Activated CD4-positive, alpha-beta T cell treated with anti-CD3 and anti-CD28 coated beads, Interleukin-2, Interleukin-6, amounts not matched to agents 100 ng/mL and 50 ng/mL, durations not matched to agents 16 hours and 8 hours (primary cell): ENCODE measurements around the gene ACTR3.
"Not testable (repeated sequence)": the region's sequence is repeated elsewhere in the genome, so short reads cannot be mapped to it uniquely, and the experiment has no call there.

Experiments used
- DNase-seq: peaks from one replicate; pipeline ENCODE4 v3.0.0-alpha.2; 2020

The ACTR3 gene

DNA sequence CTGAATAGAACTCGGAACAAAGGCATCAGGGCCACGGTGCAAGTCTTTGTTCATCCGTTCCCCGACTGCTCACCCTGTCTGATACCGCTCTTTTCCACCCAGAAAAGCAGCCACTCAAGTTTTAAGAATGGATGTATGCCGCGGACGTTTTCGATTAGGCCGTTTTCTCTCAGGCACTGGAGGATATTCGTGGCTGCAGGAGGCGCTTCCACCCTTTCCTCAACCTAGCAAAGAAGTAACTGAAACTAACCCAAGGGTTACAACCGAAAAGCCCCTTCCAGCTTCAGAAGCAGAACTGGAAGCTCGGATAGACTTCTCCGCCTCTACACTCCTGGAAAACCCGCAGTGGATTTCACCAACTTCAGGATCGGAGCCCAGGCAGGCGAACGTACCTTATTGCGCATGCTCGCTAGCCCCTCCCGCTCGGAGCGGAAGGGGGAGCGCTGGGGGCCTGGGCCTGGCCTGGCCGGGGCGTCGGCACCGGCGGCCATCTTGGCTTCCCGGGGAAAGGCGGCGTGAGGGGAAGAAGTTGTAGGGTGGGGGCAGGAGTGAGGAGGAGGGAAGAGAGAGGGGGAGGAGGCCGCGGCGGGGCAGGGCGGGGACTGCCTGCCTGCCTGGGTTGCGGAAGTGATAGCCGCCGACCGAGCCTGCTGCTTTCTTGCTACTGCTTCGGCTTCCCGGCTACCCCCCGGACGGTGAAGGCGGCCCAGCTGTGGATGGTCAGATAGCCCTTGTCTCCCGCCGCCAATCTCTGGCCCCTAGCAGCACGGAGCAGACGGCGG is at the start of gene ACTR3:
Gene ACTR3, plus strand, starts transcription at position 619 of the 782 bp plus-strand sequence. CDS start 191 bp downstream, outside the sequence.
- DNase-seq: peak; percentile 99

DNA sequence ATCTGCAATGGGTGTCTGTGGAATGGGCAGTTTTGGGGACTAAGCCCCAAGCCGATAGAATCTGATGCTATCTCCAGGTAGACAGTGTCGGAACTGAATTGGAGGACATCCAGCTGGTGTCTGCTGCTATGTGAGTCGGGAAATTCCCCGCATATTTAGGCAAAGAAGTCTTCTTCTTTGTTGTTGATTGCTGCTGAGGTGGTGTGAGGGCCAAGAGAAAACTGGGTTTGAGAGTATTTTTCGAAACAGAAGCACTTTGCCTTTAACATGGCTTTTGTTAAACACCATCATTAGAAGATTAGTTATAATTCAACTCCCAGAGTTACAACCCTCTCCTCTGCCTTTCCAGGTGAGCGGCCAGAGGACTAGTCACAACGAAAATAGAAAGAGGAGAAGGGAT is 49.4 kb upstream of the ACTR3 start:
- no peak for DNase-seq

DNA sequence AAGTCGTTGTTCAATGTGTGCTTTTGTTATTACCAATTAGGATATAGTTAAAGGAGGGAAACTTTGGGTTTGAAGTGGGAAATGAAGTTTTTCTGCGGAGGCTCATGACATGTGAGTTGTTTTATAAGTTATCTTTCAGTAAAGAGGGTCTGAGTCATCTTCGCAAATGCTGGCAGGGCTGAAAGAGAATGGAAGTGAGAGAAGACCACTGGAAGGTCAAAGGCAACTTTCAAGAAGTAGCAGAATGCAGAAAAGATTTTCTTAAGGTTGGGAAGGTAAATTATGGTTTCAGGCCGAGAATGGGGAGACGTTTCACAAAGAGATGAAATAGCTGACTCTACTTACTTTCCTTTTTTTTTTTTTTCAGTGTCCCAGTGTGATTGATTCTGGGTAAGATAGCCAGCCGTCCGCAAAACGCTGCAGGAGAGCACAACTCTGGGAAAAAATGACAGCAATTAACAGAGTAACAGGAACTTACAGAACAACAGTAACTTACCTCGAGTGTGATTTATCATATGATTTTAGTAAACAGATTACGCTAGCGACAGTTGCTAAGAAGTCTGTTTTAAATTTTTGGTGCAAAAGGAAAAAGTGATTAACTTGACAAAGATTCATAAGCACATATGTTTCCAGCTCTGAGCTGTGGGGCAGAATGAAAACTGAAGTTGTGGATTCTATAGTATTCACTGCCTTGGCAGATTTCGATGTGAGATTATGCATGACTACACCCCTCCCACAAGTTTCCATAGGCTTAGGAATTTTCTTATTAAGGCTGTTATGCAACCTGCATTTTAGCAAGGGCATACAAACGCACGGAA is 46.8 kb upstream of the ACTR3 start:
- no peak for DNase-seq

DNA sequence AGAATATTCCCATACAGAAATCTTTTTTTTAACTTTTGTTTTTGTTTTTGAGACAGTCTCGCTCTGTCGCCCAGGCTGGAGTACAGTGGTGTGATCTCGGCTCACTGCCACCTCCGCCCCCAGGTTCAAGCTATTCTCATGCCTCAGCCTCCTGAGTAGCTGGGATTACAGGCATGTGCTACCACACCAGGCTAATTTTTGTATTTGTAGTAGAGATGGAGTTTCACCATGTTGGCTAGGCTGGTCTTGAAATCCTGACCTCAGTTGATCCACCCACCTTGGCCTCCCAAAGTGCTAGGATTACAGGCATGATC is 46.2 kb upstream of the ACTR3 start:
- DNase-seq: not testable (repeated sequence)

DNA sequence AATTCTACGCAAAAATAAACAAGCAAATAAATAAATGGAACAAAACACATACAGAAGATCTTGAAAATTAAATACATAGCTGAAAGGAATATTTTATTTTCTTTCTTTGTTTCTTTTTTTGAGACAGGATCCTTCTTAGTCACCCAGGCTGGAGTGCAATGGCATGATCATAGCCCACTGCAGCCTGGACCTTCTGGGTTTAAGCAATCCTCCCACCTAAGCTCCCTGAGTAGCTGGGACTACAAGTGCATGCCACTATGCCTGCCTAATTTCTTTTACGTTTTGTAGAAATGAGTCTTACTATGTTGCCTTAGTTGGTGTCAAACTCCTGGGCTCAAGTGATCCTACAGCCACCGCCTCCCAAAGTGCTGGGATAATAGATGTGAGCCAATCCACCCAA is 44.6 kb upstream of the ACTR3 start:
- no peak for DNase-seq

DNA sequence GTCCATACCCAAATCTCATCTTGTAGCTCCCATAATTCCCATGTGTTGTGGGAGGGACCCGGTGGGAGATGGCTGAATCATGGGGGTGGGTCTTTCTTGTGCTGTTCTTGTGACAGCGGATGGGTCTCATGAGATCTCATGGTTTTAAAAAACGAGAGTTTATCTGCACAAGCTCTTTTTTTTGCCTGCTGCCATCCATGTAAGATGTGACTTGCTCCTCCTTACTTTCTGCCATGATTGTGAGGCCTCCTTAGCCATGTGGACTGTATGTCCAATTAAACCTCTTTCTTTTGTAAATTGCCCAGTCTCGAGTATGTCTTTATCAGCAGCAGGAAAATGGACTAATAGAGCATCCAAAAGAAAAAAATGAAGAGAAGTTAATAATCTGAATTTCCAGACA is 44.1 kb upstream of the ACTR3 start:
- DNase-seq: not testable (repeated sequence)

DNA sequence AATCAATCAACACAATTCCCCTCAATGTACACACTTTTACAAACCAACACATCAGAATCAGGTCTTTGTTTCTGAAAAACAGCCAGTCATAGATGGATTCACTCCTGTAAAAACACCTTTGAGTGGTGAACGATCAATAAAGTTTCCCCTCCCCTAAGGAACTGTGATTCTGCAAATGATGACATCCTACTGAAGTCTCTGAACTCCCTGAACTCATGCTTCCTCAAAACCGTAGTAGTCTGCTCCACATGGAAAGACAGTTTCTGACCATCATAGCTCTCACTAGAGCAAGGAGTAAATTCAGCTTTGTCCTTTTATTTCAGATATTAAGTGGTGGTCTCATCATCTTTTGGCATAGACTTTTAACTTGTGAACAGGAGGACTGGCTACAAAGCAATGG is 43.5 kb upstream of the ACTR3 start:
- no peak for DNase-seq

DNA sequence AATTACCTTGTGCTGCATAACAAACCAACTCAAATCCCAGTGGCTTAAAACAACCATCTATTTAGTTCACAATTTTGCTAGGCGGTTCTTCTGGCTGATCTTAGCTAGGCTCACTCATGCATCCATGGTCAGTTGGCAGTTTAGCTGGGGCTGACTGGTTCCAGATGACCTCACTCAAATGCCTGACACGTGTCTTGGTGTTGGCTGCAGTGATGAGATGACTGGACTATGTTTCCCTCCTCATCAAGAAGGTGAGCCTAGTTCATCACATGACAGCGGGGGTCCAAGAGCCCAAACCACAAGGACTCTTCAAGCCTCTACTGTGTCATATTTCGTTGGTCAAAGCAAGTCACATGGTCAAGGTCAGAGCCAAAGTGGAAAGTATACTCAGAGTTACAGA is 42.7 kb upstream of the ACTR3 start:
- no peak for DNase-seq

DNA sequence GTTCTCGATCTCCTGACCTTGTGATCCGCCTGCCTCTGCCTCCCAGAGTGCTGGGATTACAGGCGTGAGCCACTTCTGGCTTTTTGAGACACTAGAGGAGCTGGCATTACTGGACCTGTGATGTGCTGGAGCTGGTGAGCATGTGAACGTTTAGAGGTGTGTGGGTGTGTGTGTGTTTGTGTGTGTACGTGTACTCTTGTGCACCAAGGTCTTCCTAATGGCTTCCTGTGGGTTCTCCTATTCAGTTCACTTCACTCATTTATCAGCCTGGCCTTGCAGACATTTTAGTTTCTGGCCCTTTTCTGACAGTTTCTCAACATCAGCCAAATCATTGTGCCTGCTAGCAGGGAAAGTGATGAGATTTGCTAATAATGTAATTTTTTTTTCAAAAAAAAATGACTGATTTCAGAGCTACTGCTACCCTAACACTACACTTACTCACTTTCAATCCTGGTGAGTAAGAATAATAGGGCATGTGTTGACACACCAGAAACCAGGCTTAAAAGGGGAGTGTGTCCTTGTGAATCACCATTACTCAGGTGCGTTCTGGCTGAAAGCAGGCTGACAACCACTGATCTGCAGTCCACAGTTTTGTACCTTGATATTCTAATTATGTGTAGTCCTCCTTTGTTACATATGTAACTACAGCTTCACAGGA is 41.0 kb upstream of the ACTR3 start:
- DNase-seq: peak; percentile 75

DNA sequence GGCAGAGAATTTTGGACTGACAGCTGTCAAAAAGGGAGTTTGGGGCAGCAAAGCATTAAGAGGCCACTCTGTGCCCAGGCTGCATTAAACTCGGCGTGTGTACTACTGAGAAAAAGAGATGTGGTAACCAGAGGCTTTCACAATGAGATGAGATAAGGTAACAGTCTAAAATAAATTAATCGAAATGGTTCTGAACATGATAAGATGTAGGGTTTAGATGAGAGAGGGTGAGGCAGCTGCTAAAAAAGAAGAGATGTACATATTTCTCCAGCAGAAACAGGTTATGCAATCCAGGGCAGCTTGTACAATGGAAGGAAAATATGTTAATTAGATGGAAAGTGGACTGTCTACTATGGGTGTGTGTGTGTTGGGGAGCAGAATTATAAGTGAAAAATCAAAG is 39.2 kb upstream of the ACTR3 start:
- no peak for DNase-seq

DNA sequence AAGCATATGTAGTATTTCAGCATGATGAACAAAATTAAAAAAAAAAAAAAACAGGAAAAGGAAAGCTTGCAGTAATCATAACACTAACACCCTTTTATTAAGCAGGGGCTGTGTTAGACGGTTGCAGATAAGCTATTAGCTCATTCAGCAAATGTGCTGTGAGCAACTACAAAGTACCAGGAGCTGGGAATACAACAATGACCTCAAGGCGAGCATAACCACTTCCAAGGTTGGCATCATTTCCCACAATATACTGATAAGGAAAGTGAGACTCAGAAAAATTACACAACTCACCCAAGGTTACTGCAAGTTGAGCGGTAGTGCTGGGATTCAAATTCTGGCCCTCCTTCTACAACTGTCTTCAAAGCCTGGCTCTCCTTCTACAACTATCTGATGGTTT is 38.2 kb upstream of the ACTR3 start:
- DNase-seq: no peak

DNA sequence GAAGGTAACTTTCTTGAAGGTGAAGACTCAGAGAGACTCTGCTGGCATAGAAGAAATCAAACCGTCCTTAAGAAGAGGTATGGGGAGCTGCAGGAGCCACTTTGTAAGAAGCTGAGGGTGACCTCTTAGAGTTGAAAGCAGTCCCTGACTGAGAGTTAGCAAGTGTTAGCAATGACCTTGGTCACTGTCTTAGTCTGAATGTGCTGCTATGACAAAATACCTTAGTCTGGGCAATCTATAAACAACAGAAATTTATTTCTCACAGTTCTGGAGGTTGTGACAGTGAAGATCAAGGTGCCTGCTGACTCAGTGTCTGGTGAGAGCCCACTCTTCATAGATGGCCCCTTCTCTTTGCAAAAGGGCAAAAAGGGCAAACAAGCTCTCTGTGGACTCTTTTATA is 35.7 kb upstream of the ACTR3 start:
- DNase-seq: no peak

DNA sequence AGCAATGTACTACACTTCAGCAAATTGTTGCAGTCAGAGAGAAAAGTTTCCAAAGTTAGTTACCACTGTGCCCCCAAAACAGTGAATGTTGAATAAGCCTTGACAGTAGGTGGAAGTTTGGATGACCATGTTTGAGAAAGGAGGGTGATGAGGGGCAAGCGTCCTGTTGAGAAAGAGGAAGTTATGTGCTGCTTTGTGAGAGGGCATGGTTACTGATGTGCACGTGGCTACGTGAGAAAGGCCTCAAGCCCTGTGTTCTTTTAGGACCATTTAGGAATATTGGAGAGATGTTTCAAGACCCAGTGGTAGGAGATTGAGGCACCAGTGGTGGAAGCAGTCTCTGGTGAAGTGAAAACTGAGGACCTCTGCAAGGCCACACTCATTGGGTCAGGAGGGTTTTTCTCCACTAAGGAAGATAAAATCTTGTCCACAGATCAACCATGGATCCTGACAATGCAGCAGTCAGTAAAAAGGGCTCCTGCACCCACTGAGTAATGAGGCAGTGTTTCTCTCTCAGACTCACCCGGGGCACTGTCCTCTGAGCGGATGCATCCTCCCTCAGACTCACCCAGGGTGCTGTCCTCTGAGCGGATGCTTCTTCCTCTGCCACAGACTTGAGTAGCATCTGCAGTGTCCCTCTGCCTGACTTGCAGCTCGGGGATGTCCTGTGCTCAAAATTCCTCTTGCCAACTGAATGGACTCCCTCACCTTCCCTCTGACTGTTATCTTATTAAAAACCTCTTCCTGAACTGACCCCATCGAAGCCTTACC is 34.7 kb upstream of the ACTR3 start:
- DNase-seq: no peak

DNA sequence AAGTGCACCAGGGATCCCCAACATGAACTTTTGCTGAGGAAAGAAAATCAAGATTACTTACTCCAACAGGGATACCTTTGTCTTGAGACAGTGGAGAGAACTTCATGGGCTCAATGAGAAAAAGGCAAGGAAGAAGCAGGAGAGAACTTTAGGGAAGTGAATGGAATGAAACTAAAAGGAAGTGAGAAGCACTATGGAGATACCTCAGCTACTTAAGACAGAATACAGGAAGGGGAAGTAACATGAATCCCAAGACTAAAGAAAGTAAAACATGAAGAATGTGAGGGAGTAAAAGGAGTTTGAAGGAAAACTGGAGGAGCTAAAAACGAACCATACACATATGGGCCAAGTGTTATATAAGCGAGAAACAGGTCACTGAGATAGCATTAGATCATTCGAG is 32.4 kb upstream of the ACTR3 start:
- DNase-seq: no peak

DNA sequence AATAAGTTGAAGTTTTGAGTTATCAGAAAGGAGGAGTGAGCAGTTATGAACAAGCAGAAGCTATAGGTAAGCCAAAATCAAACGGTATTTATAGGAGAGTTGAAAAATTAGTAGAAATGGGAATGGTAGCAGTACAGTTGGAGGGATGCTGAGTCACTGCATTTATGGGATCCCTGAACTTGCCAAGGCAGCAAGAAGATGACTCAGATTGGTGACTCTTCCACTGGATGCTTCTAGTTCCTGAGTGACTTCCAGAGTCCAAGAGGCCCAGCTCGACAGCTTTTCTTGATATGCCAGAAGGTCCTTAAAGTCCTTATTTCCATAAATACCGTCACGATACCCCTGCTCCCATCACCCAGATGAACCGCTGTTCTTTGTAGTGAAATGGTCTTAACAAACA is 31.1 kb upstream of the ACTR3 start:
- DNase-seq: no peak

DNA sequence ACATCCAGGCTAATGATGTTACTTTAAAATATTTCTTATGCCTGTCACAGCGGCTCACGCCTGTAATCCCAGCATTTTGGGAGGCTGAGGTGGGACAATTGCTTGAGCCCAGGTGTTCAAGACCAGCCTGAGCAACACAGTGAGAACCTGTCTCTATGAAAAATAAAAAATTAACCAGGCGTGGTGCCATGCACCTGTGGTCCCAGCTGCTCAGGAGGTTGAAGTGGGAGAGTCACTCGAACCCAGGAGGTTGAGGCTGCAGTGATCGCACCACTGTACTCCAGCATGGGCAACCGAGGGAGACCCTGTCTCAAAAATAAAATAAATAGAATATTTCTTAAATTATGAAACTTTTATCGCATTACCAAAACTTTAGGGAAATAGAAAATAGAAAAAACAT is 28.1 kb upstream of the ACTR3 start:
- no peak for DNase-seq

DNA sequence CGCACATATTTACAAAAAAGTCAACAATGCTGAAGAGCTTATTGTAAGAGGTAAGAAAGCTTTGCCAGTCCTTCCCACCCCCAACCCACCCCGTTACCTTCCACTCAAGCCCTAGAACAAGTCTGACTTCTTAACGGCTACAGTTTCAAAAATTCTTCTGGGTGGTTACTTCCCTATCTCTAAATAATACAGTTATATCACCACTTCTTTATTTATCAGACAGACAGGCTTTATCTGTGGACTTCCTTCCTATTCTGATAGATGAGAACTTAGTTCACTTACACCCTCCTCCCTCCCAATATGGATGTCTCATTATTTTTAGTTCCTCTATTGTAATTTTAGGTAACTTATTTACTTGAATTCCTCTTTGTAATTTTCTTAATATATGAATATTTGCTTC is 26.7 kb upstream of the ACTR3 start:
- no peak for DNase-seq

DNA sequence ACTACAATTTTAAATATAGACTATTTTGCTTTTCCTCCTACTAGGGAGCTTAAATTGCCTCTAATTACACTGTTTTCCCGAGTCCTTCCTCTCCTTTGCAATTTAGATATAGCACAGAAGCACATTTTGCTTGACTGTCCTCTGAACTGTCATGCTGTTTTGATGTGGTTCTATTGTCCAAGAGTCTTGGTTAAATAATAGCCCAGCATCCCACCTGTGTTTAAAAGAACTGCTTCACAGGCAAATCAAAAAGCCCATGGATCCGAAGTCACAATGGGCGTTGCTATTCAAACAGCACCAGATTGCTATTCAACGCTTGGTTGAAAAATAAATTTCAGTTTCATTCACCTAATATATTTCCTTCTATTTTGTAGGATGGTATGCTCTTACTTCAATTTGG is 22.3 kb upstream of the ACTR3 start:
- DNase-seq: no peak

DNA sequence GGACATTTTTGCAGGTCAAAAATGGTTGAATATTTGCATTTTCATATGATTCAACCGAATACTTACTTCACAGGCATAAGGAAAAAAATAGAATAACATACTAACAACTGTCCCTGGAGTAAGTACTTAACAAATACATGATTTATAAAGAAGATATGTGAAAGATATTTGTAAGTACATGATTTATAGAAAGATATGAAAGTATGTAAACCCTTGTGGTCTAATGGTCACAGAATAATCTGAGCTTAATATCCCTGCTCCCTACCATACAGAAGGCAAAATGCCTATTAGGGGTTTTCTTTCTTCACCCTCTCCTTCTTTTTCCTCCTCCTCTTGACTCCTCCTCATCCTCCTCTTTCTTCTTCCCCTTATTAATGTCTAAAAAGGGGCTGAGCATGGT is 20.6 kb upstream of the ACTR3 start:
- DNase-seq: no peak

DNA sequence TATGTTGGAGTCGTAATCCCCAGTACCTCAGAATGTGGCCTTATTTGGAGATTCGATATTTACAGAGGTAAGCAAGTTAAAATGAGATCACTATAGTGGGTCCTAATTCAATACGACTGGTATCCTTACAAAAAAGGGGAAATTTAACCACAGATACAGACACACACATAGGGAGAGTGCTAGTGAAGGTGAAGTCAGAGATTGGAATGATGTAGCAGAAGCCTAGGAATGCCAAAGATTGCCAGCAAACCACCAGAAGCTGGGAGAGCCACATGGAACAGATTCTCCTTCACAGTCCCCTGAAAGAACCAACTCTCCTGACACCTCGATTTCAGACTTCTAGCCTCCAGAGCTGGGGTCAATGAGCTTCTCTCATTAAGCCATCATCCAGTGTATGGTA is 17.7 kb upstream of the ACTR3 start:
- no peak for DNase-seq

DNA sequence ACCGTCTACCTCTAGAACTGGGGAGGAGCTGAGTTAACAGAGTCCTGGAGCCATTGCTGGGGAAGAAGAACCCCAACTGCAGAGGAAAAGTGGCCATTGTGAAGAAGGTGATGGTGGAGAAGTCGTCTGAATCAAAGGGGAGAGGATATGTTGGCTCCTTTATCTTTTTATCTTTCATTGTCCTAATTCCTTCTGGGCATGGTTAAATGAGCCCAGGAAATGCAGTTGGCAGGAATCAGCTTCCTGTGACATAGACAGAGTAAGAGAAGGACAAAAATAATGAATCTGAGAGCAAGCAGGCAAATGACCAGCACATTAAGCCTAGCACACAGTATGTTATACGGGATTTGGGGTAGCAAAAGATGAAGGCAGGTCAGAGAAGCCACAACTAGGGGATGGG is 16.0 kb upstream of the ACTR3 start:
- DNase-seq: no peak

DNA sequence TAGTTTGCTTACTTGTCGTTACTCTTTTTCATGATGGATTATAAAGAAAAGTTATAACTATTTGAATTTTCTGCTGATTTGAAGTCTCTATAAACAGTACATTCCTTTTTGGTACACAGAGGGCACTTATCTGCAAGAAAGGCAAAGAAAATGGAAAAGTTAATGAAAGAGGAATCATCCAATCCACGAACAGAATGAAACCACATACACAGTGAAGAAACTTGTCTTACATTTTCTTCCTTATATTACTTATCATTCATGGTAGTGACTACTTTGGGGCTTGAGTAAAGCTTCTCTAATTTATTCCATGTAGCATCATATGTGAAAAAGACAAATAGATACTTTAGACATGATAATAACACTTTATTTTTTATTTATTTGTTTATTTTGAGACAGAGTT is 14.8 kb upstream of the ACTR3 start:
- DNase-seq: no peak
